Activated naive CD8-positive, alpha-beta T cell treated with anti-CD3 and anti-CD28 coated beads, Interleukin-2, amount 50 U/mL, for 24 hours (primary cell): ENCODE results near the gene MACROD2.

Experiments
- ATAC-seq: fragments of 150-1000 bp; cut with Tn5 transposase; one replicate; pipeline ENCODE4 v1.10.0; 2021
- DNase-seq: peaks from one replicate; pipeline ENCODE4 v3.0.0; 2021
- H3K27ac Mint-ChIP-seq: one replicate; pipeline ENCODE4 v1.8.0; 2021; ENCODE audit warnings: mild to moderate bottlenecking, mixed read lengths
- H3K27me3 Mint-ChIP-seq: one replicate; pipeline ENCODE4 v1.8.0; 2021; ENCODE audit warnings: mixed read lengths
- H3K36me3 Mint-ChIP-seq: one replicate; pipeline ENCODE4 v1.8.0; 2021; ENCODE audit warnings: low read depth, mixed read lengths
- H3K4me1 Mint-ChIP-seq: one replicate; pipeline ENCODE4 v1.8.0; 2021; ENCODE audit warnings: mixed read lengths
- H3K4me3 Mint-ChIP-seq: one replicate; pipeline ENCODE4 v1.8.0; 2021; ENCODE audit warnings: mild to moderate bottlenecking, moderate library complexity, mixed read lengths
- H3K9me3 Mint-ChIP-seq: one replicate; pipeline ENCODE4 v1.8.0; 2021; ENCODE audit warnings: mixed read lengths

The MACROD2 gene

GRCh38 chr20:15654208-15654649, 1658.9 kb downstream of the MACROD2 start:
- no peak for DNase-seq
- H3K27me3 Mint-ChIP-seq: no peaks in the 10 kb centered on the region
- no peaks in the 10 kb centered on the region for H3K4me1 Mint-ChIP-seq
- H3K4me3 Mint-ChIP-seq: no peak overlapping the region
- peaks cover under 1% of the 10 kb centered on the region for H3K9me3 Mint-ChIP-seq
- no peaks in the 10 kb centered on the region for H3K36me3 Mint-ChIP-seq
- ATAC-seq: peak; percentile 46
- no peak overlapping the region for H3K27ac Mint-ChIP-seq

- Mint-ChIP-seq H3K36me3 (no peaks in the 10 kb centered on the region), H3K27me3 (no peaks in the 10 kb centered on the region), H3K27ac (no peak overlapping the region), H3K4me1 (no peaks in the 10 kb centered on the region), H3K4me3 (no peak overlapping the region), H3K9me3 (no peaks in the 10 kb centered on the region)
- DNase-seq: no peak
- ATAC-seq: no peak
Observed at GRCh38 chr20:15655295-15655874, 1660.1 kb downstream of the MACROD2 start.

DNA sequence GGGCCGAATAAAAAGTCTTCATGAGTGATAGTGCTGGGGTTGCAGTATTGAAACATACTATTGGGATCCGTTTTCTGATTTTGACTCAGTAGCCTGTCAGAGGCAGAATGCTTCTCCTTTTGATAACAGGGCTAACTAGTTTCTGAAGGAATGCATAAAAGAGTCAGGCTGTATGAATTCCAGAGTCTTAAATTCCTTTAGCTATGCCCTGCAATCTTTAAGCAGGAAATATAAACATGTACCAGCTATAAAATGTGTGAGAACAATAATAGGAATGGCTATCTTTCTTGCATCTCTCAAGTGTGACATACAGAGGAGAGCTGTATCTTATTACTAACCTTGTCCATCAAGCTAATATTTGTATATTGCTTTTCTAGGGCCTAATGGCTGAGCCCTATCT, 1660.8 kb downstream of the MACROD2 start:
- Mint-ChIP-seq H3K27ac (no peak overlapping the region), H3K9me3 (no peaks in the 10 kb centered on the region), H3K27me3 (no peaks in the 10 kb centered on the region), H3K36me3 (no peaks in the 10 kb centered on the region), H3K4me1 (no peaks in the 10 kb centered on the region), H3K4me3 (no peak overlapping the region)
- no peak for DNase-seq
- no peak for ATAC-seq

DNA sequence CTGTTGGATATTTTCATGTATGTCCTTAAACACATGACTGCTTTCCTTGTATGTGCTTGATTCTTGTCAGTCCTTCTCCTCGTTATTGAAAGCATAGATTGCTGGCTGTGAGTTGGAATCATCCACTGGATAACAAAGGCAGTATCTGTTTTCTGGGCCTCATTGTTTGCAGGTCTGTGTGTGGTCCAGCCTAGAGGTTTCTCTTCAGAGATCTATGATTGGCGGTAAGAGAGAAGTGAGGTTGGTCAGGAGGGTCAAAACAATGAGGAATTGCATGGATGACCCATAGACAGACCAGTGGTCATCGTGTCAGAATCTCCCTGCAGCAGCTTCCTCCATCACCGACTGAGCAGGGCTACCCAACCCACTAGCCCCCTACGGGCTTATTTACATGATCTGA, 1663.0 kb downstream of the MACROD2 start:
- no peak overlapping the region for H3K27ac Mint-ChIP-seq
- DNase-seq (no peak), ATAC-seq (no peak)
- no peak overlapping the region for H3K4me3 Mint-ChIP-seq
- no peaks in the 10 kb centered on the region for H3K9me3 Mint-ChIP-seq
- H3K36me3 Mint-ChIP-seq: no peaks in the 10 kb centered on the region
- H3K4me1 Mint-ChIP-seq: no peaks in the 10 kb centered on the region
- no peaks in the 10 kb centered on the region for H3K27me3 Mint-ChIP-seq

DNA sequence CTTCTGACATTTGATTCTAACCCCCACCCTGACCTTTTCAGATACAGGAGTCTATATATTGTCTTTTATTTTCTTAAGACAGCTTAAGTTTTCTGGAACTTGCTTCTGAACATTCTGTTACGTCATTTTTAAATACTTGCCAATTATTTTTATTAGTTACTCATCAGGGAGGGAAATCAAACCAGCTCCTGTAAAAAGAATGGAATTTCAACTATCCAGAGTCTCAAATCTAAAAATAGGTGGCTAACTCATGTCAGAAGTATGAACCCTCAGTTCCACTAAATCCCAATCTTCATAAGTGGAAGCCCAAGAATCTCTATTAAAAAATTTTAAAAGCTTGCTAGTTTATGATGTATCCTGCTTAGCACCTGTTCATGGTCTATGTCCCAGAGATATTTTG, 1677.9 kb downstream of the MACROD2 start:
- Mint-ChIP-seq H3K27me3 (peaks cover 2% of the 10 kb centered on the region), H3K4me1 (no peaks in the 10 kb centered on the region), H3K4me3 (no peak overlapping the region), H3K27ac (no peak overlapping the region), H3K9me3 (peaks cover 4% of the 10 kb centered on the region), H3K36me3 (no peaks in the 10 kb centered on the region)
- DNase-seq: no peak
- no peak for ATAC-seq

GRCh38 chr20:15674253-15675060, 1679.1 kb downstream of the MACROD2 start:
- Mint-ChIP-seq H3K4me3 (no peak overlapping the region), H3K36me3 (no peaks in the 10 kb centered on the region), H3K9me3 (no peaks in the 10 kb centered on the region), H3K4me1 (no peaks in the 10 kb centered on the region), H3K27ac (no peak overlapping the region), H3K27me3 (no peaks in the 10 kb centered on the region)
- ATAC-seq (no peak), DNase-seq (no peak)

GRCh38 chr20:15675061-15675514, 1679.8 kb downstream of the MACROD2 start:
- Mint-ChIP-seq H3K9me3 (peaks cover 1% of the 10 kb centered on the region), H3K4me3 (no peak overlapping the region), H3K27me3 (no peaks in the 10 kb centered on the region), H3K4me1 (no peaks in the 10 kb centered on the region), H3K27ac (no peak overlapping the region), H3K36me3 (no peaks in the 10 kb centered on the region)
- ATAC-seq (no peak), DNase-seq (no peak)

DNA sequence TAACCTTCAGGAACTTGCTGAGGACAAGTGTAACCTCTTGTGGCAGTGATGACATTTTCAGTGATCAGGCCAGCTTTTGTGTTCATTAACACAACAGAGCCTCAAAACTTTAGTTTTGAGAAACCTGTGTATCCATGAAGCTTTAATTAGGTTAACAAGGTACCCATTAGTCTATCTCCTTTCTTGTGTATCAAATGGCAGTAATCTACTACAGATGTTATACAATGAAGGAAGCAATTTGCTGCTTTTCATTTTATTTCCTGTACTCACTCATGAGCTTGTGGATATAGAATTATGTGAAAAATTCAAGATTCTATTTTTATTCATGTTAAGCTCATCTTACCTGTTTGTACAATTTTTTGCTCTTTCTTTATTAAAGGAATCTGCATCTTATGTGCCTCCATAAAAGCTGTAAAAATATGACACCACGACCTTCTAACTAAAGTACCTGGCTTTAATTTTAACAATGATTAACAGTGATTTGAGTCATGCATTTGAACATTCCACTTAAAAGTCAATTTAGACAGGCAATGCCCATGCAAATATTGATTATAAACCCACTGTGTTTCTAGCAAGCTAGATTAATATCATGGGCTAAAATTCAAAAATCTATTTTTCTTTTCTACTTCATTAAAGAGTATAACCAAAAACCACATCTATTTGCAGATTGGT, 1680.6 kb downstream of the MACROD2 start:
- Mint-ChIP-seq H3K4me1 (no peaks in the 10 kb centered on the region), H3K4me3 (no peak overlapping the region), H3K27me3 (no peaks in the 10 kb centered on the region), H3K9me3 (peaks cover 5% of the 10 kb centered on the region), H3K36me3 (no peaks in the 10 kb centered on the region), H3K27ac (no peak overlapping the region)
- no peak for DNase-seq
- ATAC-seq: no peak

DNA sequence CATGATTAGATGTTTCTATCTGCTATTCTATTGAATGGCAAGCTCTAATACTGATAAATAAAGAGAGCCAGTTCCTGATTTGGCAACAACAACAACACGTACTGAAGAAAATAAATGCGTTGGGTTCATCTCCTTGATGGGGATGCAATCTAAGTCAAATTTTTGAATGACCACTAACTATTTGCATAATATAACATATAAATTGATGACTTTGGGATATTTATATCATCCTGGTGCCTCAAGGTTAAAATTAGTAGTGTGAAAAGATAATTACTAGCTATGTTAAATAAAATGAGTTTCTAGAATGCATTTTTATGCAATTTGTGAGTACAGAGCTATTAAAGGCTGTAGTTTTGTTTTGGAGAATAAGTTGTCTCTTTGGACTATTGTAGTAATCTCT, 1681.5 kb downstream of the MACROD2 start:
- H3K9me3 Mint-ChIP-seq: peaks cover 5% of the 10 kb centered on the region
- DNase-seq: no peak

DNA sequence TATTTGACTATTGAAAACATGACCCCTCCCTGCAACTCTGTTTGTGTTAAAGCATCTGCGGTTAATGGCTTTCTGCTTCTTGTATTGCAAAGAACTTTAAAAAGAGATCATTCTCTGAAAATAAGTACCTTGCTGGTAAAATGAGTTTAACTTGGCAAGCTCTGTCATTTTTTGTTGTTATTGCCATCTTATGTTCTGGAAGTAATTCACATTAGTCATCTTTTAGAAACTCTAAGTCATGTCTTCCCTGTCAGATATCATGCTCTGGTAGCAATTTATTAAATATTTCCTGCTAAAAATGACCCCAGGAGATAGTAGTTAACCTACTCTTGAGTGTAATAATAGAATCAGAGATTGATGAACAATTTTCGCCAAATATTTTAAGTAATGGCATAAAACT, 1687.4 kb downstream of the MACROD2 start:
- no peak overlapping the region for H3K27ac Mint-ChIP-seq
- no peaks in the 10 kb centered on the region for H3K4me1 Mint-ChIP-seq
- H3K27me3 Mint-ChIP-seq: peaks cover 2% of the 10 kb centered on the region
- DNase-seq (no peak), ATAC-seq (no peak)
- H3K4me3 Mint-ChIP-seq: no peak overlapping the region
- peaks cover 5% of the 10 kb centered on the region for H3K9me3 Mint-ChIP-seq
- H3K36me3 Mint-ChIP-seq: no peaks in the 10 kb centered on the region

More for the DNA sequence above, 1681.5 kb downstream of the MACROD2 start:
- ATAC-seq: no peak
- H3K36me3 Mint-ChIP-seq: no peaks in the 10 kb centered on the region
- H3K27ac Mint-ChIP-seq: no peak overlapping the region
- H3K4me3 Mint-ChIP-seq: no peak overlapping the region
- no peaks in the 10 kb centered on the region for H3K27me3 Mint-ChIP-seq
- H3K4me1 Mint-ChIP-seq: no peaks in the 10 kb centered on the region

GRCh38 chr20:15692570-15692969, 1697.3 kb downstream of the MACROD2 start:
- no peak for DNase-seq
- Mint-ChIP-seq H3K4me1 (no peaks in the 10 kb centered on the region), H3K4me3 (no peak overlapping the region), H3K36me3 (no peaks in the 10 kb centered on the region), H3K9me3 (peaks cover 4% of the 10 kb centered on the region), H3K27me3 (no peaks in the 10 kb centered on the region), H3K27ac (no peak overlapping the region)
- no peak for ATAC-seq

- Mint-ChIP-seq H3K27me3 (no peaks in the 10 kb centered on the region), H3K4me1 (no peaks in the 10 kb centered on the region)
Observed at GRCh38 chr20:15699431-15700146, 1704.3 kb downstream of the MACROD2 start.

DNA sequence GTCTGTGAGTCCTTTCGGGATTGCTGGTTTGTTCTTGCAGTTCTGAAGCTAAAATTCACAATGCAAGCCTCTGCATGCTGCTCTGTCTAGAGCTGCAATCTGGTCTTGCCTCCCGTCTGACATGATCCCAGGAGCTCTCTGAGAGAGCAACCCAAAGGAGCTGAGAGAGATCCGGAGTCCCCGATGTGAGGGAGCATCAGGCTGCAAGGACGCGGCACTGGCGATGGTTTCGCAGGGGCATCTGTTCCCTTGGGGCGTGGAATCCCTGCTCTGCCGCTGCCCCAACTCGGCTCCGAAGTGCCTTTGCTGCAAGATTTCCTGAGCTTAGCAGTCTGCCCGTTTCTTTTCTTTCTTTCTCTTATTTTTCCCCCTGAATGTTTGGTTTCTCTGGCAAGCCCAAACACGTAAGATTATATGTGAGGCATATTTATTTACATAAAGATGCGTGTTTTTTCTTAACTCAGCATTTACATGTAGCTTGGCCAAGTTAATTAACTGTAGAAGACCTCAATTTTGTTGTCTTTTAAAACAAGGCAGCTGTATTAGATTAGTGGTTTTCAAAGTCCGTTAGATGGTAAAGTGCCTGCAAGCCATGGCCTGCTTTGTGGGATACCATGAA, 1704.9 kb downstream of the MACROD2 start:
- Mint-ChIP-seq H3K9me3 (no peaks in the 10 kb centered on the region), H3K27ac (no peak overlapping the region), H3K36me3 (no peaks in the 10 kb centered on the region), H3K27me3 (no peaks in the 10 kb centered on the region), H3K4me3 (no peak overlapping the region), H3K4me1 (no peaks in the 10 kb centered on the region)
- ATAC-seq (no peak), DNase-seq (no peak)

More at GRCh38 chr20:15699431-15700146, 1704.3 kb downstream of the MACROD2 start:
- DNase-seq (no peak), ATAC-seq (no peak)
- Mint-ChIP-seq H3K36me3 (no peaks in the 10 kb centered on the region), H3K27ac (no peak overlapping the region), H3K4me3 (no peak overlapping the region), H3K9me3 (no peaks in the 10 kb centered on the region)

GRCh38 chr20:15702161-15702560, 1706.8 kb downstream of the MACROD2 start:
- no peaks in the 10 kb centered on the region for H3K27me3 Mint-ChIP-seq
- no peaks in the 10 kb centered on the region for H3K9me3 Mint-ChIP-seq
- H3K4me3 Mint-ChIP-seq: no peak overlapping the region
- ATAC-seq (no peak), DNase-seq (no peak)
- H3K27ac Mint-ChIP-seq: no peak overlapping the region
- H3K4me1 Mint-ChIP-seq: no peaks in the 10 kb centered on the region
- no peaks in the 10 kb centered on the region for H3K36me3 Mint-ChIP-seq
